NOMO-1 (cell line): ENCODE measurements around the gene COMP.
A peak's percentile ranks its signal among the peaks of the same experiment; 100 is the strongest.

Experiments
- DNase-seq, 2 experiments: peaks; one replicate each; lab custom pipeline; 2025; ENCODE audit not compliant: unreplicated experiment in 2 of 2; lab: John Stamatoyannopoulos, UW

Gene COMP

GRCh38 chr19:18783958-18784785 is 6.9 kb downstream of the COMP start:
- DNase-seq, result no peak

GRCh38 chr19:18782559-18783225 is 8.4 kb downstream of the COMP start:
- no peak for DNase-seq

GRCh38 chr19:18781885-18782527 is 9.1 kb downstream of the COMP start:
- DNase-seq, result peak; percentile 19 to 63

GRCh38 chr19:18781047-18781600 is 10.0 kb downstream of the COMP start:
- DNase-seq, result no peak

GRCh38 chr19:18780631-18781030 is 10.5 kb downstream of the COMP start:
- no peak for DNase-seq

GRCh38 chr19:18780081-18780480 is 11.0 kb downstream of the COMP start:
- no peak for DNase-seq

- no peak for DNase-seq
These were observed 12.1 kb downstream of the COMP start for GRCh38 chr19:18778826-18779495.

- DNase-seq, result no peak
These were observed 13.1 kb downstream of the COMP start for GRCh38 chr19:18778076-18778389.

GRCh38 chr19:18777301-18778075 is 13.6 kb downstream of the COMP start:
- DNase-seq, result no peak

- DNase-seq, result no peak
These were observed 14.4 kb downstream of the COMP start for GRCh38 chr19:18776736-18777135.

- DNase-seq, result no peak
These were observed 14.9 kb downstream of the COMP start for GRCh38 chr19:18776288-18776594.

- no peak for DNase-seq
These were observed 15.4 kb downstream of the COMP start for GRCh38 chr19:18775586-18776287.

- no peak for DNase-seq
These were observed 16.2 kb downstream of the COMP start for GRCh38 chr19:18774782-18775444.

GRCh38 chr19:18774107-18774506 is 17.0 kb downstream of the COMP start:
- DNase-seq, result no peak

GRCh38 chr19:18773682-18774081 is 17.4 kb downstream of the COMP start:
- DNase-seq, result no peak

GRCh38 chr19:18772620-18773587 is 18.2 kb downstream of the COMP start:
- no peak for DNase-seq

- DNase-seq, result no peak
These were observed 19.5 kb downstream of the COMP start for GRCh38 chr19:18771328-18772242.
